GM19455 (cell line): Measurements from ENCODE around the gene KAZN.

Source experiments
- ATAC-seq: cut with Tn5 transposase; IDR thresholded peaks from one replicate; pipeline ENCODE4 v1.9.1; 2021; ENCODE audit not compliant: unreplicated experiment

The KAZN gene

DNA sequence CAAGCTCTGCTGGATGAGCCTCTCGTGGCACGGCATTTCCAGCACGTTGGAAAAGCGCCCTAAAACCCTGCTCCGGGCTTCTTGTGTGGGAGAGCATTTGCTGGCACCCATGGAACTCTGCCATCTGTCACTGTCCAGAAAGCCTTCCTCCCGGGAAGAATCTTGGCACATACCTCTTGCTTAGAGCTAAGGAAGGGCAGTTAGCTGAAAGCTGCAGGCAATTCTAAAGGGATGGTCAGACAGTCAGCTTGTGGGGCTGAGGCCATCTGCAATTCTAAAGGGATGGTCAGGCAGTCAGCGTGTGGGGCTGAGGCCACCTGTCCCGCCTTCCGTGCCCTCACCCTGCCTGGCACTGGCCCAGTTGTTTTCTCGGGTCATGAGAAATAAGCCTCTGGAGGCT is 416.0 kb downstream of the KAZN start:
- ATAC-seq, result no peak

DNA sequence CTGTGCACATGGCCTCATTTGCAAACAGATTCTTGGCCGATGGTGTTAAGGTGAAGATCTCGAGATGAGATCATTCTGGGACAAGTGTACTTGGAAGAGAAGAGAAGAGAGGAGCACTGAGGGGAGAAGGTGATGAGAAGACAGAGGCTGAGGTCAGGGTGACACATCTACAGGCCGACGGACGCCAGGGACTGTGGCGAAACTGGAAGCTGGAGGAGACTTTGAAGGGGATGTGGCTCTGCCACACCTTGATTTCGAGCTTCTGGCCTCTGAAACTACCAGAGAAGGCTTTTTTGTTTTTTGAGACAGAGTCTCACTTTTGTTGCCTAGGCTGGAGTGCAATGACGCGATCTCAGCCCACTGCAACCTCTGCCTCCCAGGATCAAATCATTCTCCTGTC is 417.5 kb downstream of the KAZN start:
- no peak for ATAC-seq

DNA sequence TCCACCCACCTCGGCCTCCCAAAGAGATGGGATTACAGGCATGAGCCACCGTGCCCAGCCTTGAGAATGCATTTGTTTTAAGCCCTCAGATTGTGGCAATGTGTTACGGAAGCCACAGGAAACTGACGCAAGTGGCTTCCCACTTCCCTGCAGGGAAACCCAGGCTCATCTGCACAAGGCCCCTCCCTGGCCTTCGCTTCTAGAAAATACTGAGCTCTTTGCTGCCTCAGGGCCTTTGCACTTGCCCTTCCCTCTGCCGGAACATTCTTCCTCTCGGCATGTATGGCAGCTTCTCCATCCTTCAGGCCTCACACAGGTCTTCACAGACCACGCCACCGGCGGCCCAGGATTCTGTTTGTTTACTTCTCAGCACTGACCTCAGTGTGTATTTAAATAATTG is 418.0 kb downstream of the KAZN start:
- ATAC-seq, result no peak

DNA sequence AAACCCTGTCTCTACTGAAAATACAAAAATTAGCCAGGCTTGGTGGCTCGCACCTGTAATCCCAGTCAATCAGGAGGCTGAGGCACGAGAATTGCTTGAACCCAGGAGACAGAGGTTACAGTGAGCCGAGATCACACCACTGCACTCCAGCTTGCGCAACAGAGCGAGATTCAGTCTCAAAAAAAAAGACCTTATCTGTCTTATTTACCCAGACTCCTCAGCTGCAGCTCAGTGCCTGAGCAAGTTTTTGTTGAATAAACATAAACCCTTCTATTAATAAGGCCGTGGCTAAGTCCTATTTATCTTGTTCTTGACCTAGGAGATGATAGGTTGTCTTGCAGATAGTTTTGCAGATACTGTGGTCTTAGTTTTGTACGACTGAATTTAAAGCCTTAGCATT is 418.6 kb downstream of the KAZN start:
- ATAC-seq, result no peak

GRCh38 chr1:15018767-15019166 is 420.3 kb downstream of the KAZN start:
- ATAC-seq, result no peak

GRCh38 chr1:15020943-15021745 is 422.7 kb downstream of the KAZN start:
- no peak for ATAC-seq

DNA sequence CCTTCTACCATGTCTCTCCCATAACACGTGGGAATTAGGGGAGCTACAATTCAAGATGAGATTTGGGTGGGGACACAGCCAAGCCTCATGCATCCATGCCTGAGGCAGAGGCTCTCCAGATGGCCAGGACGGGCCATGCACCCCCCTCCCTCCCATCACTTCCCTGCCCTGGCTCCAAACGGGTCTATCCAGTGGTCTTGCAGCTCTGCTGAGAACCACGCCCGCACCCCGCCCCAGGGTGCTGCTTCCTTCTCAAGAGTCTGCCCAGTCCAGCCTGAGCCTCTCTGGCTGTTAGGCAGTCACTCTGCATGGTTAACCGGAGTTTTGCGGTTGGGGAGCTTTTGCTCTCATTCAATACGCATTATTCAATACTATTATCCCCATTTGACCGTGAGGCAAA is 423.6 kb downstream of the KAZN start:
- no peak for ATAC-seq

- no peak for ATAC-seq
These were observed 424.7 kb downstream of the KAZN start for GRCh38 chr1:15023205-15023604.

GRCh38 chr1:15023976-15024375 is 425.5 kb downstream of the KAZN start:
- ATAC-seq, result no peak

DNA sequence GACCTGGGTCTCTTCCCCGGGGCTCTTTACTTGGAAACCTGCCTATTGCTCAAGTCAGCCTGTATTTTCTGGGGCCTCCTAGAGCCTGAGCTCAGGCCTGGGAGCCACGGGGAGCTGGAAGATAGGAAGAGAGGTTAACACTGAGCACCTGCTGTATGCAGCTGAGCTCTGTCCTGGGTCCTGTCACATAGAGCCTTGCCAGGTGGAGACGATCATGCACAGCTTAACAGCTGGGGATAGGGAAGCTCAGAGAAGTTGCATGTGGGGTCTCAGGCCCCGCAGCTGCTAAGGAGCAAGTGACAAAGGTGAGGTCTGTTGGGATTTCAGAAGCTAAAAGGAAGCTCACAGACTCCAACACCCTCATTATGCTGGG is 427.6 kb downstream of the KAZN start:
- no peak for ATAC-seq

DNA sequence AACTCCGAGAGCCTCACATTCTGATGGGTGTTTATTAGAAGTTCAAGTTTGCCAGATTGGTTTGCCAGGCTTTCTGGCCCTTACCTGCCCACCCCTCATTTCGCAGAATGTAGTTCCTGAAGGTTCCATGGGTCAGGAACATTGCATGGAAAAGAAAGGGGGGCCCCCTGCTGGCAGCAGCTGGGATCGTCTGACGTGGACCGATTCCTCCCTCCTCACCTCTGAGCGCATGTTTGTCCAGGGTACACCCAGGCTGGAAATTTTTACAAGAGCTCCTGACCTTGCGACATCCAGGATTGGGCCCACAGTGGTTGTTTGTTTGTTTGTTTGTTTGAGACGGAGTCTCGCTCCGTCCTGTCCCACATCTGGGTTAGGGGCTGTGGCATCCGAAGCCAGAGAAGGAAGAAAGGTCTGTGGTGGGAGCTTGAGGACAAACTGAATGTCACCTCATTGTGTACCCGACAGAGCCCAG is 429.1 kb downstream of the KAZN start:
- ATAC-seq, result no peak

DNA sequence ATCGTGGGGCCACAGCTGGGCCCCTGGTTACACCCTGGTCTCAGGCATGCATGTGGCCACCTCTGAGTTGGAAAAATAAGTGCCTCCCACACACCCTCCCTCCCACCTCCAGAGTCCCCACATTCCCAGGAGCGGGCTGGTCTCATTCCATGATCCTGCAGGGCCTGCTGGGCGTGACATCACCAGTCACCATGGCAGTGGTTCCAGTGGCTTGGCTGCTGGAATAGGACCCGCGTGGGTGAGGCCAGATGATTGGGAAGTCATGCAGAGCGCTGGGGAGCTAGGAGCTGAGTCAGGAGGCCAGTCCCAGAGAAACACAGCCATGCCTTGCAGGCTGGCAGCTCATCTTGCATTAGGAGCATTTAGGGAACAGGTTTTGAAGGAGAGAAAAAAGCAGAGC is 429.6 kb downstream of the KAZN start:
- no peak for ATAC-seq

DNA sequence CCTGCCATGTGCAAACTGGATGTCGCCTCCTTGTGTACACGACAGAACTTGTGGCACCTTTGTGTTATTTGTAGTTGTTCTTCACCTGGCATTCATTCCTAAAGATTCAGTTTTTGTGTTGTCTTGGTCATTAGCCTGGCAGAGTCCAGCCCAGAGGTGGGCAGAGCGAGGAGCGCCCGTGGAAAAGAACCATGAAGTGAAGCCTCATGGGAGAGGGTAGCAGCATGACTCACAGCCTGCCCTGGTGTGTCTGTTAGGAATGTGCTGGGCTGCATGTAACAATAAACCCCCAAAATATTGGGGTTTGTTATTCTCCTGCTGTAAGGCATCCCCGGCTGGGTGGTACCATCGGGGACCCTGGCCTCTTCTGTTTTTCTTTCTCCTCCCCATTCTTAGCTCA is 430.1 kb downstream of the KAZN start:
- ATAC-seq, result no peak

DNA sequence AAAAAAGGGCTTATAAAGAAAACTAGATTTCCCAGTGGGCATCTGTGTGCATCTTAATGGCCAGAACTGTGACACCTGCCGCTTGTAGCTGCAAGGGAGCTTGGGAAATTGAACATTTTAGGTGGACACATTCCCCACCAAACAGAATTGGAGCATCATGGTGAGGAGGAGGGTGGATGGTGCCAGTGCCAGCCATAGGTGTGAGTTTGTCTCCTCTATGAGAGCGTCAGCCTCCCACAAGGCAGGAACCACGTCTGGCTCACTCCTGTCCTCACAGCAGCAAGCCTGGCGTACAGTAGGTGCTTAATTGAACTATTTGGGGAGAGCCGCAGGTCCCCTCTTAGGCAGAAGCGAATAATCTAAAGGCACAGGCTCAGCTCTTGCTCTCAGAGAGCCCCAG is 430.6 kb downstream of the KAZN start:
- ATAC-seq, result no peak

GRCh38 chr1:15029786-15030185 is 431.3 kb downstream of the KAZN start:
- ATAC-seq, result no peak

DNA sequence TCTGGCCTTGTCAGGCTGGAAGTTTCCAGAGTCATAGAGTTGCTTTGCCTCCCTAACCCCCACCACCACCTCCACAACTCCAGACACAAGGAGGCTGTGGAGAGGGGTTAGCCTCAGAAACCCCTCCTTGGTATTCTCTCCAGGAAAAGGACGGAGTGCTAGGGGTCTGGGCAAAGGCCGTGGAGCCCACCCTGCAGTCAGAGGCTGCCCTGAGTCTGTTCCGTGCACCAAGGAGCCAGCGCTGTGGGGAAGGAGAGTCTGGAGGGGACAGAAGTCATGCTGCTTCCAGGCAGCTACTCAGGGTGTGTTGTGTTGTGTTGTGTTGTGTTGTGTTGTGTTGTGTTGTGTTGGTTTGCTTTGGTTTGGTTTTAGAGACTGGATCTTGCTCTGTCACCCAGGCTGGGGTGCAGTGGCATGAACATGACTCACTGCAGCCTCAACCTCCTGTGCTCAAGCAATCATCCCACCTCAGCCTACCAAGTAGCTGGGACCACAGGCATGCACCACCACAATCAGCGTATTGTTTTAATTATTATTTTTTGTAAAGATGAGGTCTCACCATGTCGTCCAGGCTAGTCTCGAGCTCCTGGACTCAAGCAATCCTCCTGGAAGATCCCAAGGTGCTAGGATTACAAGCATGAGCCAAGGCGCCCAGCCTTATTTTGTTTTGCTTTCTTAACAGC is 432.9 kb downstream of the KAZN start:
- ATAC-seq, result no peak

DNA sequence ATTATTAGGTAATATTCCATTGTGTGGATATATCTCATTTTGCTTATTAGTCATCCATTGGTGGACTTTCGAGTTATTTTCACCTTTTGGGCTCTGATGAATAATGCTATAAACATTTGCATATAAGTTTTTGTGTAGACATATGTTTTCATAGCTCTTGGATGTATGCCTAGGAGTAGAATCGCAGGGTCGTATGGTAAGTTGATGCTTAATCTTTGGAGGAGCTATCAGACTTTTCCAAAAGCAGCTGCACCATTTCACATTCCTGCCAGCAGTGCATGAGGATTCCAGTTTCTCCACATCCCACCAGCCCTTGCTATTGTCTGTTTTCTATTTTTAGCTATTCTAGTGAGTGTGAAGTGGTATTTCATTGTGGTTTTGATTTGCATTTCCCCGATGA is 434.8 kb downstream of the KAZN start:
- ATAC-seq, result no peak

GRCh38 chr1:15034656-15035055 is 436.2 kb downstream of the KAZN start:
- no peak for ATAC-seq

- no peak for ATAC-seq
These were observed 436.8 kb downstream of the KAZN start for GRCh38 chr1:15035236-15035635.

- ATAC-seq, result no peak
These were observed 437.6 kb downstream of the KAZN start for GRCh38 chr1:15036101-15036500.

- ATAC-seq, result no peak
These were observed 439.9 kb downstream of the KAZN start for GRCh38 chr1:15038232-15039016.
